ENCODE results near the gene PHACTR3. TPM values are rescaled to one million over a fixed set of nuclear protein-coding genes. Genes with fewer than 3 reads are reported as not detected.

PHACTR3 gene
- total RNA-seq, 4 donors from 2014 or later = 0.54 to 0.81 (median 0.59) TPM; not detected in 1

DNA sequence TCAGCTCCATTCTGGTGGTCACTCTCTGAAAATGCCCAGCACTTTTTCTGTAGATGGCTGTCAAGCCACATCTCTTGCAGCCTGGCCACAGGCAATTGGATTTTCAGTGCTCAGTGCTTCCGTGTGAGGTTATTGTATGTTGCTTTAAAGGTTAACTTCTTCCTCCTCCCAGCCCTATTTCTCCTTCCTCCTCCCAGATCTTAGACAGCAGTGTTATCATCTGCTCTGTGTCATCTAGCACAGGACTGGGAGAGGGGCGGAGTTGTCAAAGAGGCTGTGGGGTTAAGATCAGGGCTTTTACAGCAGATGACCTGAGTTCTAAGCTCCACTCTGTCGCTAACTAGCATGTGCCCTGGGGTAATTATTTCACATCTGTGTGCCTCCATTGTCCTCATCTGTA is 129.0 kb downstream of the PHACTR3 start:
- no peak overlapping the region for H3K4me3 ChIP-seq
- no peak overlapping the region for H3K27ac ChIP-seq
- WGBS, 2 donors (ENCODE audit: low coverage in 1 of 2) = 34 to 70% methylated on average over 2 to 3 of the region's 3 CpGs
- H3K27me3 ChIP-seq = peaks cover 46% of the 10 kb centered on the region
- no peaks in the 10 kb centered on the region for H3K4me1 ChIP-seq
- H3K36me3 ChIP-seq = no peaks in the 10 kb centered on the region
- H3K9me3 ChIP-seq = no peaks in the 10 kb centered on the region
- TF ChIP-seq, protein P1, sequence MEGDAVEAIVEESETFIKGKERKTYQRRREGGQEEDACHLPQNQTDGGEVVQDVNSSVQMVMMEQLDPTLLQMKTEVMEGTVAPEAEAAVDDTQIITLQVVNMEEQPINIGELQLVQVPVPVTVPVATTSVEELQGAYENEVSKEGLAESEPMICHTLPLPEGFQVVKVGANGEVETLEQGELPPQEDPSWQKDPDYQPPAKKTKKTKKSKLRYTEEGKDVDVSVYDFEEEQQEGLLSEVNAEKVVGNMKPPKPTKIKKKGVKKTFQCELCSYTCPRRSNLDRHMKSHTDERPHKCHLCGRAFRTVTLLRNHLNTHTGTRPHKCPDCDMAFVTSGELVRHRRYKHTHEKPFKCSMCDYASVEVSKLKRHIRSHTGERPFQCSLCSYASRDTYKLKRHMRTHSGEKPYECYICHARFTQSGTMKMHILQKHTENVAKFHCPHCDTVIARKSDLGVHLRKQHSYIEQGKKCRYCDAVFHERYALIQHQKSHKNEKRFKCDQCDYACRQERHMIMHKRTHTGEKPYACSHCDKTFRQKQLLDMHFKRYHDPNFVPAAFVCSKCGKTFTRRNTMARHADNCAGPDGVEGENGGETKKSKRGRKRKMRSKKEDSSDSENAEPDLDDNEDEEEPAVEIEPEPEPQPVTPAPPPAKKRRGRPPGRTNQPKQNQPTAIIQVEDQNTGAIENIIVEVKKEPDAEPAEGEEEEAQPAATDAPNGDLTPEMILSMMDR (IDR thresholded peaks at IDR 0.05) = no peak
- no peak for TF ChIP-seq POLR2AphosphoS5 (IDR thresholded peaks at IDR 0.05)
- no peak for TF ChIP-seq POLR2A (IDR thresholded peaks at IDR 0.05)
- TF ChIP-seq EP300 (IDR thresholded peaks at IDR 0.05) = no peak
- ATAC-seq = no peak

DNA sequence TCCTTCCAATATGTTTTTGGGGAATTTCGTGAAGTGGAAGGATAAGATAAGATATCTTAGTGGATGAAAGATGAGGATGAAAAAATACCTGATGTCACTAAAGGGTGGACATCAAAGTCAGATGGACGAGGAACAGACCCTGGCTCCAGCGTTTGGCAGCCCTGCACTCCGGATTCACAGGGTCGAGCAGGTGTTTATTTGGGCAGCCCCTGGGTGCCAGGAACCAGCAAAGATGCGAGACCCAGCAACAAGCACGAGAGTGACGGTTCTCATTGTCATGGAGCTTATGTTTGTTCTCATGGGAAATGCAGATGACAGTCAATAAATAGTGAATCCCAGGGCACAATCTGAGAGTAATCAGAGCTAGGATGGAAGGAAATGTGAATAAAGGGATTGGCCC is 131.1 kb downstream of the PHACTR3 start:
- H3K4me3 ChIP-seq = no peak overlapping the region
- WGBS, 2 donors (ENCODE audit: low coverage in 1 of 2) = 48 to 50% methylated on average over 2 to 4 of the region's 8 CpGs
- H3K27me3 ChIP-seq = peaks cover 43% of the 10 kb centered on the region
- no peaks in the 10 kb centered on the region for H3K9me3 ChIP-seq
- no peaks in the 10 kb centered on the region for H3K4me1 ChIP-seq
- H3K36me3 ChIP-seq = no peaks in the 10 kb centered on the region
- H3K27ac ChIP-seq = no peak overlapping the region
- ATAC-seq = no peak
- TF ChIP-seq, protein P1 (IDR thresholded peaks at IDR 0.05) = no peak
- no peak for TF ChIP-seq EP300 (IDR thresholded peaks at IDR 0.05)
- TF ChIP-seq POLR2AphosphoS5 (IDR thresholded peaks at IDR 0.05) = no peak
- TF ChIP-seq POLR2A (IDR thresholded peaks at IDR 0.05) = no peak

DNA sequence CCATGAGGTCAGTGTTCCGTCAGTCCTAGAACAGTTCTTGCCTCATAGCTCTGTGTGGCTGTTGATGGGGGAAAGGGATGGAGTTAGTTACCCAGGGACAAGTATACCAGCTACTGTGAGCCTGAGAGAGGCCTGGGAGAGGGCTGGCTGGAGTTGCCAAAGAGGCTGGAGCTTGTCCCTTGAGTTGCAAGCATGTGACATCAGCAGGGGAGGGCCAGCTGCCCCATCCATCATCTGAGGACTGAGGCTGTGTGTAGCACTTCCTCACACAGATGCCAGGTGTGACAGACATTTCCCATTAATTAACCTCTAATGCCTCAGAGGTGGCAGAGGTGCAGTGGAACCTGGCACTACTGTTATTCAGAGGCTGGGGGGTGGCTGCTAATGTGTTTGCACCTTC is 131.6 kb downstream of the PHACTR3 start:
- no peak overlapping the region for H3K27ac ChIP-seq
- no peaks in the 10 kb centered on the region for H3K36me3 ChIP-seq
- TF ChIP-seq POLR2AphosphoS5 (IDR thresholded peaks at IDR 0.05) (no peak), POLR2A (IDR thresholded peaks at IDR 0.05) (no peak), EP300 (IDR thresholded peaks at IDR 0.05) (no peak)
- TF ChIP-seq, protein P1 (IDR thresholded peaks at IDR 0.05) = no peak
- H3K27me3 ChIP-seq = peaks cover 47% of the 10 kb centered on the region
- no peaks in the 10 kb centered on the region for H3K4me1 ChIP-seq
- no peak overlapping the region for H3K4me3 ChIP-seq
- H3K9me3 ChIP-seq = no peaks in the 10 kb centered on the region
- ATAC-seq = no peak
- WGBS, 2 donors (ENCODE audit: low coverage in 1 of 2) = no CpG with 5 or more reads among the region's 1 CpG

DNA sequence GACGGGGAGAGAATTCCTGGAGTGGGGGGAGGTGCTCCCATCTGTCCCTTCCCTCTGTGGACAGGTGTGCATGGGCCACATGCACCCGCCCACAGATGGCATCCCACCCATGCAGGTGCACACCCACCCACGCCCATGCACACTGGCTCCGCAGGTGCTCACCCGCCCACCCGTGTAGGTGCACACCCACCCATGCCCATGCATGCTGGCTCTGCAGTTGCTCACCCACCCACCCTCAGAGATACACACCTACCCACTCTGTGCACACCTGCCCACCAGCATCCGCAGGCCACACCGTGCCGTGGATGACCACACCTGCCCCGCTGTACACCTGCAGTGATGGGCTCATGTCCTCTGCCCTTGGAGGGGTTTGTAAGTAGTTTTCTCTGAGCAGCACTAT is 132.0 kb downstream of the PHACTR3 start:
- H3K27me3 ChIP-seq = peaks cover 52% of the 10 kb centered on the region
- ATAC-seq = no peak
- TF ChIP-seq, protein P1 (IDR thresholded peaks at IDR 0.05) = no peak
- TF ChIP-seq EP300 (IDR thresholded peaks at IDR 0.05) = no peak
- TF ChIP-seq POLR2AphosphoS5 (IDR thresholded peaks at IDR 0.05) = no peak
- no peak for TF ChIP-seq POLR2A (IDR thresholded peaks at IDR 0.05)
- H3K9me3 ChIP-seq = no peaks in the 10 kb centered on the region
- H3K4me3 ChIP-seq = no peak overlapping the region
- H3K27ac ChIP-seq = no peak overlapping the region
- H3K36me3 ChIP-seq = no peaks in the 10 kb centered on the region
- H3K4me1 ChIP-seq = no peaks in the 10 kb centered on the region
- WGBS, 2 donors (ENCODE audit: low coverage in 1 of 2) = 82% methylated on average over 6 of the region's 10 CpGs; no CpG with 5 or more reads in 1 of the 2 donors

DNA sequence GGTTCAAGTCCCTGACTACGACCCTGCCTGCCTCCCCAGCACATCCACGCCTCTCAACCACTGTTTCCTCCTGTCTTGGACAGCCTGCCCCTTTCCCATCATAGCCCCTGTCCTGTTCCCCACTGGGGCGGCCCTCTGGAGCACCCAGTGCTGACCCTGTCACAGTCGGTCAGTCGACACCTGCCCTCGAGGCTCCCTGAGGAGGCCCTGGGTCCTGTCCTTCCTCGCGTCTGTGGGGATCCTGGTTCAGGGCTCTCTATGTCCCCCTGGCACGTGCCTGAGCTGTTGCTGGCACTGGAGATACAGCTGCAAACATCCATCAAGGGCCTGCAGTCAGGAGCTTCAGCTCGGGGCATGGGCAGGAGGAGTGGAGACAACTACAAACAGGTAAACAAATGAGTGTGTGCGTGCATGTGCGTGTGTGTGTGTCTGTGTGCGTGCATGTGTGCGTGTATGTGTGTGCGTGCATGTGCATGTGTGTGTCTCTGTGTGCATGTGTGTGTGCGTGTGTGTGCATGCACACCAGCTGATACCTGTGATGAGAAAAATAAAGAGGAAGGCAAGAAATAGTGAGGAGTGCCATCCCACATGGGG is 132.8 kb downstream of the PHACTR3 start:
- TF ChIP-seq, protein P1 (IDR thresholded peaks at IDR 0.05) = no peak
- TF ChIP-seq POLR2A (IDR thresholded peaks at IDR 0.05) = no peak
- TF ChIP-seq POLR2AphosphoS5 (IDR thresholded peaks at IDR 0.05) = no peak
- TF ChIP-seq EP300 (IDR thresholded peaks at IDR 0.05) = no peak
- ATAC-seq = no peak
- 70 to 74% methylated on average over 7 to 10 of the region's 16 CpGs for WGBS, 2 donors (ENCODE audit: low coverage in 1 of 2)
- Histone ChIP-seq H3K27ac (no peak overlapping the region), H3K27me3 (peaks cover 53% of the 10 kb centered on the region), H3K4me1 (no peaks in the 10 kb centered on the region), H3K36me3 (no peaks in the 10 kb centered on the region), H3K9me3 (no peaks in the 10 kb centered on the region), H3K4me3 (no peak overlapping the region)

Data from gastroesophageal sphincter (tissue), 4 donors.